ENCODE results near the gene AP3D1.

The AP3D1 gene

GRCh38 chr19:2123682-2124387 is 27.5 kb downstream of the AP3D1 start:
- H3K36me3 ChIP-seq = peaks cover 91% of the 10 kb centered on the region
- TF ChIP-seq CTCF (IDR thresholded peaks at IDR 0.05) = no peak

GRCh38 chr19:2122982-2123381 is 28.4 kb downstream of the AP3D1 start:
- Histone ChIP-seq H3K4me3 (ENCODE audit: low read depth in 1 of 2, low read length in 1 of 2) (no peak overlapping the region), H3K36me3 (peaks cover 96% of the 10 kb centered on the region)
- TF ChIP-seq CTCF (IDR thresholded peaks at IDR 0.05) = no peak

More at GRCh38 chr19:2123682-2124387, 27.5 kb downstream of the AP3D1 start:
- H3K27me3 ChIP-seq = no peaks in the 10 kb centered on the region
- H3K27ac ChIP-seq = no peak overlapping the region
- H3K4me3 ChIP-seq (ENCODE audit: low read depth in 1 of 2, low read length in 1 of 2) = no peak overlapping the region
- H3K9me3 ChIP-seq = no peaks in the 10 kb centered on the region
- H3K4me1 ChIP-seq (ENCODE audit: control insufficient read depth in 1 of 2, insufficient read depth in 1 of 2, low read depth in 1 of 2, low read length in 1 of 2) = no peaks in the 10 kb centered on the region

GRCh38 chr19:2122251-2122650 is 29.1 kb downstream of the AP3D1 start:
- Histone ChIP-seq H3K36me3 (peaks cover 97% of the 10 kb centered on the region), H3K27ac (no peak overlapping the region), H3K9me3 (no peaks in the 10 kb centered on the region), H3K4me3 (ENCODE audit: low read depth in 1 of 2, low read length in 1 of 2) (no peak overlapping the region), H3K4me1 (ENCODE audit: control insufficient read depth in 1 of 2, insufficient read depth in 1 of 2, low read depth in 1 of 2, low read length in 1 of 2) (no peaks in the 10 kb centered on the region), H3K27me3 (no peaks in the 10 kb centered on the region)
- TF ChIP-seq CTCF (IDR thresholded peaks at IDR 0.05) = no peak

More at GRCh38 chr19:2122982-2123381, 28.4 kb downstream of the AP3D1 start:
- Histone ChIP-seq H3K27ac (no peak overlapping the region), H3K27me3 (no peaks in the 10 kb centered on the region), H3K4me1 (ENCODE audit: control insufficient read depth in 1 of 2, insufficient read depth in 1 of 2, low read depth in 1 of 2, low read length in 1 of 2) (no peaks in the 10 kb centered on the region), H3K9me3 (no peaks in the 10 kb centered on the region)

GRCh38 chr19:2121416-2122051 is 29.8 kb downstream of the AP3D1 start:
- peaks cover 97% of the 10 kb centered on the region for H3K36me3 ChIP-seq
- TF ChIP-seq CTCF (IDR thresholded peaks at IDR 0.05) = no peak
- no peak overlapping the region for H3K27ac ChIP-seq
- H3K27me3 ChIP-seq = no peaks in the 10 kb centered on the region
- H3K9me3 ChIP-seq = no peaks in the 10 kb centered on the region
- no peaks in the 10 kb centered on the region for H3K4me1 ChIP-seq (ENCODE audit: control insufficient read depth in 1 of 2, insufficient read depth in 1 of 2, low read depth in 1 of 2, low read length in 1 of 2)
- H3K4me3 ChIP-seq (ENCODE audit: low read depth in 1 of 2, low read length in 1 of 2) = no peak overlapping the region

GRCh38 chr19:2120821-2121220 is 30.5 kb downstream of the AP3D1 start:
- Histone ChIP-seq H3K27ac (no peak overlapping the region), H3K36me3 (peaks cover 97% of the 10 kb centered on the region), H3K9me3 (no peaks in the 10 kb centered on the region), H3K4me1 (ENCODE audit: control insufficient read depth in 1 of 2, insufficient read depth in 1 of 2, low read depth in 1 of 2, low read length in 1 of 2) (no peaks in the 10 kb centered on the region), H3K4me3 (ENCODE audit: low read depth in 1 of 2, low read length in 1 of 2) (no peak overlapping the region), H3K27me3 (no peaks in the 10 kb centered on the region)
- no peak for TF ChIP-seq CTCF (IDR thresholded peaks at IDR 0.05)
